Heart right ventricle (tissue), 16 donors: ENCODE results near the gene MGAT1. TPM values are rescaled to one million over a fixed set of nuclear protein-coding genes. Genes with fewer than 3 reads are reported as not detected.

Experiments
- ATAC-seq, 8 donors: fragments of 200-7000 bp; cut with Tn5 transposase; one replicate each; pipeline ENCODE4 v1.9.1; 2020; ENCODE audit warnings: mild to moderate bottlenecking in 8 of 8, moderate library complexity in 8 of 8, moderate number of reproducible peaks in 1 of 8
- DNase-seq, 2 donors: peaks; one replicate each; pipeline ENCODE4 v3.0.0-alpha.2; 2020
- H3K27ac ChIP-seq, 10 donors: fragments of 200-600 bp; sonication (generic) in 2 of 10; one replicate each; pipeline versions ENCODE4 v1.5.0 to v1.8.0; 2020 to 2022; ENCODE audit warnings: mild to moderate bottlenecking in 3 of 10
- H3K27me3 ChIP-seq, 7 donors: fragments of 200-600 bp; one replicate each; pipeline ENCODE4 v1.8.0; 2021 to 2022; ENCODE audit warnings: mild to moderate bottlenecking in 2 of 7
- H3K36me3 ChIP-seq, 9 donors: fragments of 200-600 bp; sonication (generic) in 1 of 9; one replicate each; pipeline versions ENCODE4 v1.5.0 to v1.8.0; 2020 to 2022; ENCODE audit warnings: mild to moderate bottlenecking in 2 of 9
- H3K4me1 ChIP-seq, 9 donors: fragments of 200-600 bp; sonication (generic) in 1 of 9; one replicate each; pipeline versions ENCODE4 v1.5.0 to v1.8.0; 2020 to 2022; ENCODE audit warnings: mild to moderate bottlenecking in 4 of 9
- H3K4me3 ChIP-seq, 10 donors: fragments of 200-600 bp; sonication (generic) in 2 of 10; one replicate each; pipeline versions ENCODE4 v1.5.0 to v1.8.0; 2020 to 2022; ENCODE audit warnings: mild to moderate bottlenecking in 7 of 10, moderate library complexity in 2 of 10
- H3K9me3 ChIP-seq, 11 donors: fragments of 200-600 bp in 10 of 11; sonication (generic) in 2 of 11; one replicate each; pipeline versions ENCODE4 v1.5.0 to v1.8.0; 2013 to 2022; ENCODE audit warnings: mild to moderate bottlenecking in 2 of 11, control low read depth in 1 of 11, moderate library complexity in 1 of 11
- CTCF ChIP-seq, 9 donors: fragments of 200-600 bp; sonication (generic) in 2 of 9; IDR thresholded peaks; one replicate each; pipeline versions ENCODE4 v1.5.0 to v1.8.0; 2021 to 2022; ENCODE audit warnings: antibody characterized with exemption in 9 of 9, mild to moderate bottlenecking in 5 of 9, moderate library complexity in 1 of 9
- WGBS, 2 donors: extraction: QIAGEN DNeasy Blood & Tissue Kit; methylation state at CpG; one replicate each; pipeline ENCODE4 v1.1.7; 2013; ENCODE audit warnings: inconsistent platforms in 1 of 2; 5-methylcytosine and 5-hydroxymethylcytosine counted together
- intact Hi-C, 10 donors: fragments of 100-400 bp; cut with DNase I; formaldehyde crosslinking; loops; one replicate each; pipeline versions ENCODE4 v1.11.1 to v1.14.2; 2022
- polyA plus RNA-seq, 2 donors: library from polyadenylated mRNA; stranded (reverse); fragments of 200-250 nt; gene quantifications; one replicate each; pipeline ENCODE4 v1.2.3, GENCODE V29; 2013
- total RNA-seq, 10 donors: library from RNA; stranded (reverse); fragmentation: NEBNext Ultra II Directional in 3 of 10; extraction: Animal tissue kit (Norgen Biotek cat#: 25700) in 3 of 10; gene quantifications; one replicate each; pipeline versions ENCODE4 v1.2.1 to v1.2.4, GENCODE V29; 2021 to 2023
- donor health status: Arrhythmogenic right ventricular cardiomyopathy.
- donor health status: ischemic (EF 13 %, LVEDD 7.1; RV severe dilation, severe dysfunction).
- donor health status: healthy with polysubstance abuse.
- donor health status: DM: no; HTN: yes; CAD: no.
- donor health status: DM: no; HTN: no; CAD: no.
- donor health status: ischemic (EF 25% LVEDD 6.9; RV normal size, moderate dysfunction).
- donor health status: ischemic (EF 25% LVEDD 5.7; RV mildly dilated, moderate dysfunction).
- donor health status: healthy.
- donor health status: DM: yes; HTN: yes; CAD: no.
- donor health status: Ischemic cardiomyopathy.
- donor health status: ischemic (EF 35%, LVEDD 5.7; RV mildly dilated, moderate dysfunction).
- donor health status: nonischemic (EF 11% LVEDD 7.7; RV severe dilation, severe dysfunction).
- donor health status: DM: yes; HTN: yes; CAD: no.
- donor health status: PGD.
- donor health status: ischemic (EF 29% LVEDD 5.4; RV normal size, mild dysfunction).
- donor health status: nonischemic (EF 23%, LVEDD 6.1; RV moderate dilation, normal function).

The MGAT1 gene
- total and polyA plus RNA-seq, 12 donors: 50.1 to 127 (median 66.1) TPM

- no peak for TF ChIP-seq CTCF (IDR thresholded peaks at IDR 0.05)
- no peaks in the 10 kb centered on the region for H3K9me3 ChIP-seq
- no peak for DNase-seq
- peaks cover 0 to 17% (median 0%) of the 10 kb centered on the region in 9 donors for H3K36me3 ChIP-seq
- H3K4me3 ChIP-seq: peak overlapping the region in 9 of 10 donors; percentile 45 to 79 (median 76)
- peak overlapping the region; percentile 97 to 100 (median 99) for H3K27ac ChIP-seq
- WGBS, 2 donors: 70 to 71% methylated on average over 10 of the region's 10 CpGs
- intact Hi-C loops: loop anchor here in 3 of 10 donors (2.0 to 10.0 kb wide), 5 partner anchors 19 to 433 kb away; partner anchors contain the start of genes ZFP62 (in 2 of the 3), BTNL9 (in 1 of the 3) and RACK1 (in 1 of the 3)
- no peak for ATAC-seq
- peaks cover 19 to 85% (median 60%) of the 10 kb centered on the region in 9 donors for H3K4me1 ChIP-seq
- H3K27me3 ChIP-seq: no peaks in the 10 kb centered on the region
Measured at GRCh38 chr5:180811623-180812124, 9.1 kb upstream of the MGAT1 start.

- Histone ChIP-seq H3K27me3 (no peaks in the 10 kb centered on the region), H3K27ac (peak overlapping the region; percentile 97 to 100 (median 99)), H3K36me3 (peaks cover 0 to 23% (median 0%) of the 10 kb centered on the region in 9 donors), H3K9me3 (no peaks in the 10 kb centered on the region), H3K4me1 (peaks cover 19 to 85% (median 60%) of the 10 kb centered on the region in 9 donors), H3K4me3 (peak overlapping the region; percentile 45 to 79 (median 76))
- ATAC-seq (peak in 2 of 8 donors; percentile 39 to 41), DNase-seq (peak; percentile 63 to 71)
- intact Hi-C loops: loop anchor here in 3 of 10 donors (2.0 to 10.0 kb wide), 5 partner anchors 20 to 434 kb away; partner anchors contain the start of genes ZFP62 (in 2 of the 3), BTNL9 (in 1 of the 3) and RACK1 (in 1 of the 3)
- WGBS, 2 donors: 7 to 8% methylated on average over 30 of the region's 30 CpGs
- TF ChIP-seq CTCF (IDR thresholded peaks at IDR 0.05): no peak
Measured at GRCh38 chr5:180810959-180811622, 8.5 kb upstream of the MGAT1 start.

GRCh38 chr5:180810210-180810958, 7.8 kb upstream of the MGAT1 start:
- intact Hi-C loops: loop anchor here in 3 of 10 donors (2.0 to 10.0 kb wide), 5 partner anchors 20 to 434 kb away; partner anchors contain the start of genes ZFP62 (in 2 of the 3), BTNL9 (in 1 of the 3) and RACK1 (in 1 of the 3)
- peaks cover 19 to 85% (median 62%) of the 10 kb centered on the region in 9 donors for H3K4me1 ChIP-seq
- ATAC-seq (peak; percentile 94 to 98 (median 96)), DNase-seq (peak; percentile 97 to 98)
- H3K36me3 ChIP-seq: peaks cover 0 to 29% (median 0%) of the 10 kb centered on the region in 9 donors
- peak overlapping the region; percentile 97 to 100 (median 99) for H3K27ac ChIP-seq
- no peaks in the 10 kb centered on the region for H3K27me3 ChIP-seq
- 0% methylated on average over 62 to 65 of the region's 66 CpGs for WGBS, 2 donors
- H3K4me3 ChIP-seq: peak overlapping the region; percentile 45 to 79 (median 76)
- no peaks in the 10 kb centered on the region for H3K9me3 ChIP-seq
- TF ChIP-seq CTCF (IDR thresholded peaks at IDR 0.05): no peak
